GM13976 (cell line): Measurements from ENCODE around the gene TMEM217.

Experiments
- DNase-seq: peaks from one replicate; pipeline ENCODE4 v3.0.0; 2012; ENCODE audit warnings: low spot score
- in situ Hi-C: fragments of 300-500 bp; cut with MboI; formaldehyde crosslinking; loops from one replicate; pipeline ENCODE4 v1.12.0; 2022; ENCODE audit warnings: low sequenced_read_pairs, mixed read lengths, inconsistent platforms; ENCODE audit not compliant: unreplicated experiment
- TF ChIP-seq, protein P1 (sequence below): IDR thresholded peaks from 2 replicates; pipeline ENCODE4 v1.5.1; 2012; ENCODE audit warnings: borderline replicate concordance, mild to moderate bottlenecking; ENCODE audit not compliant: insufficient read depth; ENCODE audit errors: extremely low read depth, missing control alignments, control extremely low read depth

Gene TMEM217

DNA sequence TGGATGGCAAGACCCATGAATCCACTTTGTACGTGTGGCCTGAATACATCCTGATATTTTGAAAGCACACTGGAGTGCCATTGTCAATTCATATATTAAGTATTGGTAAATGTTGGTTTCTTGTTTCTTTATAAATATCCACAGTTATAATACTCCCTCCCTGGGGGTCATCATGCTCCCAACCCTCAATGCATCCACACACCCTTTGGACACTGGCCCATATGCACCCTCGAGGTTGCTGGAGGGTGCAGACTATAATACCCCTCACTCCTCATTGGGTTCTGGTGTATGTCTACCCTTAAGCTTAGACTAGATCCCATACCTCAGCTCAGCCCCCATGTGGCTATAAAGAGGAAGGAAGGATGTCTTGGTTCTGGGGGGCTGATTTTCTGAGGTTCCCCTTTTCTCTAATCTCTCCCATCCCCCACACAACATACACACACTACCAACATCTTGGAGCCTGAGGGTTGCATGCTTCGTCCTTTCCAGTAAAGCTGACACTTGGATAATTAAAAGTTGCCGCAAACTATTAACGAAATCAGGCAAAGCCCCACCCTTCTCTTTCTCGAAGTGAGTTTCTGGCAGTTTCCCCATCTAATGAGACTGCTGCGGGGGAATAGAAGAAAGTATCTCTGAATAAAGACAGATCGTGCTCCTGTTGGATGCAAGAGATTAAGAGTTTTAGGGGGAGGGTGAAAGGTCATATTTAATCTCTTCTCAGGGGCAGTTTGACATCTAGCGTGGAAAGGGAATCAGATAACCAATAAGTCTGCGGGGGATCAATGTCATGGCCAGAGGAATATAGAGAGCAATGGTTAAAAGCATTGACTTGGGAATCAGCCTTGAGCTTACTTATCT is 80.6 kb downstream of the TMEM217 start:
- TF ChIP-seq, protein P1, sequence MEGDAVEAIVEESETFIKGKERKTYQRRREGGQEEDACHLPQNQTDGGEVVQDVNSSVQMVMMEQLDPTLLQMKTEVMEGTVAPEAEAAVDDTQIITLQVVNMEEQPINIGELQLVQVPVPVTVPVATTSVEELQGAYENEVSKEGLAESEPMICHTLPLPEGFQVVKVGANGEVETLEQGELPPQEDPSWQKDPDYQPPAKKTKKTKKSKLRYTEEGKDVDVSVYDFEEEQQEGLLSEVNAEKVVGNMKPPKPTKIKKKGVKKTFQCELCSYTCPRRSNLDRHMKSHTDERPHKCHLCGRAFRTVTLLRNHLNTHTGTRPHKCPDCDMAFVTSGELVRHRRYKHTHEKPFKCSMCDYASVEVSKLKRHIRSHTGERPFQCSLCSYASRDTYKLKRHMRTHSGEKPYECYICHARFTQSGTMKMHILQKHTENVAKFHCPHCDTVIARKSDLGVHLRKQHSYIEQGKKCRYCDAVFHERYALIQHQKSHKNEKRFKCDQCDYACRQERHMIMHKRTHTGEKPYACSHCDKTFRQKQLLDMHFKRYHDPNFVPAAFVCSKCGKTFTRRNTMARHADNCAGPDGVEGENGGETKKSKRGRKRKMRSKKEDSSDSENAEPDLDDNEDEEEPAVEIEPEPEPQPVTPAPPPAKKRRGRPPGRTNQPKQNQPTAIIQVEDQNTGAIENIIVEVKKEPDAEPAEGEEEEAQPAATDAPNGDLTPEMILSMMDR, result no peak
- in situ Hi-C loops, result no loop called here
- no peak for DNase-seq

DNA sequence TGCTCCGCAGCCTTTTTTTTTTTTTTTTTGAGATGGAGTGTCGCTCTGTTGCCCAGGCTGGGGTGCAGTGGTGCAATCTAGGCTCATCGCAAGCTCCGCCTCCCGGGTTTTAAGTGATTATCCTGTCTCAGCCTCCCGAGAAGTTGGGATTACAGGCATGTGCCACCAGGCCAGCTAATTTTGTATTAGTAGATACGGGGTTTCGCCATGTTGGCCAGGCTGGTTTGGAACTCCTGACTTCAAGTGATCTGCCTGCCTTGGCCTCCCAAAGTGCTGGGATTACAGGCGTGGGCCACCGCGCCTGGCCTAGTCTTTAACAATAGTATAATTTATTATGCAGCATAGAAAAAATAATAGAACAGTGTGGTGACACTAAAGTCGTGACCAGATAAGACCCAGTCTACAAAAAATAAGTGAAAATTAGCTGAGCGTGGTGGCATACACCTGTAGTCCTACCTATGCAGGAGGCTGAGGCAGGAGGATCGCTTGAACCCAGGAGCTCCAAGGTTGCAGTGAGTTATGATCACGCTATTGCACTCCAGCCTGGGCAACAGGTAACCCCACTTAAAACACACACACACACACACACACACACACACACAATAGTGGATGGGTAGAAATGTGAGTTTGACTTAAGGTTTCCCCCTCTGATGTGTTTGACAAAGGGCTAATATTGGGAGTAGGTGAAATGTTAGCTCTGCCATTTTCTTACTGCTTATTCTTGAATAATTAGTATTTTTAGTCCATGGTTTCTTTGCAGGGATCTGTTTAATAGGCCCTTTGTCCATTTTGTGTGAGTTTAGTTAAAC is 81.5 kb downstream of the TMEM217 start:
- TF ChIP-seq, protein P1, result no peak
- no peak for DNase-seq
- in situ Hi-C loops, result no loop called here

DNA sequence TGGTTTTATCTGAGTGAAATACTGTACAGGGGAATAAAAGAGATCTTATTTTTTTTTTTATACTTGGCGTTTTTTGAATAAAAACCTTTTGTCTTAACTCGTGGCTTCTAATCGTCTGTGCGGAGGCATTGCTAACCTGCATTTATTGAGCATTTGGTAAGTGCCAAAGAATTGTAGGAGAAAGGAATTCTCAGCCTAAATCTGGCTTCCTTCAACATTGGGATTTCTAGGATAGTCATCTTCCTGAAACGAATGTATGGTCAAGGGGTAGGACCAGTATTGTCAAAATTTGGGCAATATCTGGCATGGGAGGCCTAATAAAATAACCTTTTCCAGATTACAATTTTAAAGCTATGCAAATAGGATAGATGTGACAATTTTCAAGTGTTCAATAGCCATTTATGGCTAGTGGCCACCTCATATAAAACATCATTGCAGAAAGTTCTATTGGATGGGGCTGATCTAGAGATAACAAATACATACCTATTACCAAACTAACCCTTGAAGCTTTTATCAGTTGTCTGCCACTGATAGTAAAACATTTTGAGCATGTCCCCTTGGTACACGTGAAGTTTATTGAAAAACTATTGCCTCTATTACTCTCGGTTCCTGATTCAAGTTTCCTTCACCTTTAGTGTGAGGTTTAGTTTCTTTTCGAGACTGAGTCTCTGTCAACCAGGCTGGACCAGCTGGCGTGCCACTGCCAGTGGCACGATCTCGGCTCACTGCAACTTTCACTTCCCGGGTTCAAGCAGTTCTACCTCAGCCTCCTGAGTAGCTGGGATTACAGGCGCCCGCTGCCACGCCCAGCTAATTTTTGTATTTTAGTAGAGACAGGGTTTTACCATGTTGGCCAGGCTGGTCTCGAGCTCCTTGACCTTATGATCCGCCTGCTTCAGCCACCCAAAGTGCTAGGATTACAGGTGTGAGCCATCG is 82.3 kb downstream of the TMEM217 start:
- in situ Hi-C loops, result no loop called here
- TF ChIP-seq, protein P1, result no peak
- DNase-seq, result no peak

DNA sequence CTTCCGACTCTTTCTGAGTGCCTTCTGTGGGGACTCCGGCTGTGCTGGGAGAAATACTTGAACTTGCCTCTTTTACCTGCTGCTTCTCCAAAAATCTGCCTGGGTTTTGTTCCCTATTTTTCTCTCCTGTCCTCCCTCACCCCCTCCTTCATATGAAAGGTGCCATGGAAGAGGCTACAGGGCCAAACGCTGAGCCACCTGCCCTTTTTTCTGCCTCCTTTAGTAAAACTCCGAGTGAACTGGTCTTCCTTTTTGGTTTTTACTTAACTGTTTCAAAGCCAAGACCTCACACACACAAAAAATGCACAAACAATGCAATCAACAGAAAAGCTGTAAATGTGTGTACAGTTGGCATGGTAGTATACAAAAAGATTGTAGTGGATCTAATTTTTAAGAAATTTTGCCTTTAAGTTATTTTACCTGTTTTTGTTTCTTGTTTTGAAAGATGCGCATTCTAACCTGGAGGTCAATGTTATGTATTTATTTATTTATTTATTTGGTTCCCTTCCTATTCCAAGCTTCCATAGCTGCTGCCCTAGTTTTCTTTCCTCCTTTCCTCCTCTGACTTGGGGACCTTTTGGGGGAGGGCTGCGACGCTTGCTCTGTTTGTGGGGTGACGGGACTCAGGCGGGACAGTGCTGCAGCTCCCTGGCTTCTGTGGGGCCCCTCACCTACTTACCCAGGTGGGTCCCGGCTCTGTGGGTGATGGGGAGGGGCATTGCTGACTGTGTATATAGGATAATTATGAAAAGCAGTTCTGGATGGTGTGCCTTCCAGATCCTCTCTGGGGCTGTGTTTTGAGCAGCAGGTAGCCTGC is 83.2 kb downstream of the TMEM217 start:
- in situ Hi-C loops, result loop anchor here (5.0 kb wide), 1 partner anchor 122 kb away; no protein-coding TSS in a partner anchor
- TF ChIP-seq, protein P1, result no peak
- no peak for DNase-seq

DNA sequence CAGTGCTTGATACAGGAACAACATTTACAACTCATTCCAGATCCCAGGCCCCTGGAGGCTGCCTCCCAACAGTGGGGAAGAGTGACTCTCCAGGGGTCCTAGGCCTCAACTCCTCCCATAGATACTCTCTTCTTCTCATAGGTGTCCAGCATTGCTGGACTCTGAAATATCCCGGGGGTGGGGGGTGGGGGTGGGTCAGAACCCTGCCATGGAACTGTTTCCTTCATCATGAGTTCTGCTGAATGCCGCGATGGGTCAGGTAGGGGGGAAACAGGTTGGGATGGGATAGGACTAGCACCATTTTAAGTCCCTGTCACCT is 83.8 kb downstream of the TMEM217 start:
- no peak for DNase-seq
- in situ Hi-C loops, result loop anchor here (5.0 kb wide), 1 partner anchor 122 kb away; no protein-coding TSS in a partner anchor
- TF ChIP-seq, protein P1, result no peak
